Keratinocyte (primary cell): ENCODE measurements around the gene PAQR7. TPM values are rescaled to one million over a fixed set of nuclear protein-coding genes. Genes with fewer than 3 reads are reported as not detected.
A peak's percentile ranks its signal among the peaks of the same experiment; 100 is the strongest.

Source experiments
- DNase-seq: peaks from one replicate; pipeline ENCODE4 v3.0.0-alpha.2; 2011; ENCODE audit warnings: low read depth, missing footprints, low spot score
- FAIRE-seq: peaks from 2 replicates; lab custom pipeline; 2011; peaks lifted over from hg19 to GRCh38; lab: Jason Lieb, UNC
- H2AFZ ChIP-seq: 2 replicates; pipeline ENCODE4 v1.6.0; 2012; ENCODE audit warnings: low read length, control low read depth, inconsistent platforms; ENCODE audit not compliant: control insufficient read depth
- H3K27ac ChIP-seq: 2 replicates; pipeline ENCODE4 v1.5.1; 2011; ENCODE audit warnings: low read length; ENCODE audit not compliant: control insufficient read depth, insufficient read depth
- H3K27me3 ChIP-seq: 3 replicates; pipeline ENCODE4 v1.6.0; 2011; ENCODE audit warnings: low read length; ENCODE audit not compliant: control insufficient read depth, insufficient read depth; ENCODE audit errors: extremely low read depth
- H3K36me3 ChIP-seq, 2 experiments: 2 replicates in 1 of 2; 3 replicates in 1 of 2; pipeline ENCODE4 v1.5.1; 2011; ENCODE audit warnings: low read length in 2 of 2, mild to moderate bottlenecking in 1 of 2; ENCODE audit not compliant: control insufficient read depth in 2 of 2, insufficient read depth in 2 of 2; ENCODE audit errors: extremely low read depth in 1 of 2
- H3K4me1 ChIP-seq: 3 replicates; pipeline ENCODE4 v1.5.1; 2011; ENCODE audit warnings: low read length; ENCODE audit not compliant: control insufficient read depth, insufficient read depth; ENCODE audit errors: extremely low read depth
- H3K4me2 ChIP-seq: 3 replicates; pipeline ENCODE4 v1.6.0; 2011; ENCODE audit warnings: low read depth, low read length; ENCODE audit not compliant: control insufficient read depth, insufficient read depth; ENCODE audit errors: extremely low read depth
- H3K4me3 ChIP-seq, 3 experiments: fragments of 200-600 bp in 1 of 3; sonication (generic) in 1 of 3; 2 replicates in 2 of 3; 3 replicates in 1 of 3; pipeline ENCODE4 v1.5.1; 2011 to 2016; ENCODE audit warnings: low read length in 3 of 3, mild to moderate bottlenecking in 3 of 3, control low read depth in 2 of 3, inconsistent platforms in 1 of 3, low read depth in 1 of 3, mixed read lengths in 1 of 3, mixed run types in 1 of 3, moderate library complexity in 1 of 3; ENCODE audit not compliant: control insufficient read depth in 2 of 3, insufficient read depth in 2 of 3; ENCODE audit errors: extremely low read depth in 1 of 3
- H3K79me2 ChIP-seq: 2 replicates; pipeline ENCODE4 v1.6.0; 2012; ENCODE audit warnings: low read length; ENCODE audit not compliant: control insufficient read depth, insufficient read depth
- H3K9ac ChIP-seq: 3 replicates; pipeline ENCODE4 v1.6.0; 2011; ENCODE audit warnings: low read length; ENCODE audit not compliant: control insufficient read depth, insufficient read depth; ENCODE audit errors: extremely low read depth
- H3K9me1 ChIP-seq: 3 replicates; pipeline ENCODE4 v1.6.0; 2011; ENCODE audit warnings: low read length; ENCODE audit not compliant: control insufficient read depth, insufficient read depth; ENCODE audit errors: extremely low read depth
- H3K9me3 ChIP-seq: 2 replicates; pipeline ENCODE4 v1.5.1; 2012; ENCODE audit warnings: low read depth, low read length; ENCODE audit not compliant: control insufficient read depth
- H4K20me1 ChIP-seq: 3 replicates; pipeline ENCODE4 v1.6.0; 2011; ENCODE audit warnings: low read length; ENCODE audit not compliant: control insufficient read depth, insufficient read depth; ENCODE audit errors: extremely low read depth
- CTCF ChIP-seq, 3 experiments: IDR thresholded peaks in 1 of 3; conservative IDR thresholded peaks in 1 of 3; optimal IDR thresholded peaks in 1 of 3; 2 replicates in 2 of 3; 3 replicates in 1 of 3; pipeline versions ENCODE3 to v1.5.1; 2011; ENCODE audit warnings: low read length in 3 of 3, mild to moderate bottlenecking in 3 of 3, moderate library complexity in 2 of 3, control low read depth in 1 of 3, inconsistent platforms in 1 of 3; ENCODE audit not compliant: insufficient read depth in 2 of 3; ENCODE audit errors: extremely low read depth in 1 of 3
- EZH2 ChIP-seq: IDR thresholded peaks from one replicate; pipeline ENCODE4 v1.6.1; 2012; ENCODE audit warnings: inconsistent platforms, mild to moderate bottlenecking, low read length, moderate library complexity
- dilution Hi-C: fragments of 300-500 bp; cut with MboI; formaldehyde crosslinking; loops from one replicate; pipeline ENCODE4 v1.7.0; 2020; ENCODE audit warnings: low sequenced_read_pairs; ENCODE audit not compliant: extremely low pct_ligation_motif_present
- polyA plus RNA-seq, 5 experiments: library from polyadenylated mRNA; depleted of rRNA in 3 of 5; stranded (reverse) in 3 of 5; stranded (forward) in 1 of 5; unstranded in 1 of 5; fragments of >200 nt; gene quantifications; 1 replicate in 1 of 5; 2 replicates in 3 of 5; 3 replicates in 1 of 5; pipeline versions ENCODE4 v1.2.1 to v1.2.3, GENCODE V29; 2011 to 2012; ENCODE audit warnings: missing spikeins in 2 of 5, low read depth in 1 of 5, low replicate concordance in 1 of 5

The PAQR7 gene
- polyA plus RNA-seq, 1 donor (not counting 4 experiments of a cell fraction or from before 2014, with no cell fraction given), result 14.5 TPM

- H3K27ac ChIP-seq, result peak overlapping the region; percentile 86
- DNase-seq, result no peak
- peak overlapping the region; percentile 97 for H3K4me2 ChIP-seq
Observed at GRCh38 chr1:25858494-25858893, 17.0 kb downstream of the PAQR7 start.

GRCh38 chr1:25856856-25857255 is 18.7 kb downstream of the PAQR7 start:
- H3K36me3 ChIP-seq, result no peaks in the 10 kb centered on the region
- peaks cover 13% of the 10 kb centered on the region for H3K4me1 ChIP-seq
- H3K9me3 ChIP-seq, result no peaks in the 10 kb centered on the region
- H3K9me1 ChIP-seq, result no peaks in the 10 kb centered on the region
- FAIRE-seq, result no peak
- no peaks in the 10 kb centered on the region for H3K27me3 ChIP-seq
- no peak overlapping the region for H2AFZ ChIP-seq
- H4K20me1 ChIP-seq, result no peaks in the 10 kb centered on the region
- TF ChIP-seq CTCF (optimal IDR thresholded peaks at IDR 0.05 in 1 of 3, IDR thresholded peaks at IDR 0.05 in 1 of 3, conservative IDR thresholded peaks at IDR 0.05 in 1 of 3; ENCODE audit: extremely low read depth in 1 of 3, insufficient read depth in 2 of 3, low read length in 3 of 3) (no peak), EZH2 (no peak)
- no peak overlapping the region for H3K9ac ChIP-seq
- no peak overlapping the region for H3K4me2 ChIP-seq
- H3K79me2 ChIP-seq, result peaks cover 57% of the 10 kb centered on the region
- dilution Hi-C loops, result no loop called here
- DNase-seq, result no peak
- no peak overlapping the region for H3K27ac ChIP-seq
- H3K4me3 ChIP-seq, result no peak overlapping the region

More at GRCh38 chr1:25858494-25858893, 17.0 kb downstream of the PAQR7 start:
- dilution Hi-C loops, result no loop called here
- Histone ChIP-seq H3K9me1 (no peaks in the 10 kb centered on the region), H4K20me1 (no peaks in the 10 kb centered on the region), H3K79me2 (peaks cover 46% of the 10 kb centered on the region), H2AFZ (peak overlapping the region; percentile 98), H3K36me3 (peaks cover 8 to 10% of the 10 kb centered on the region in 2 experiments), H3K9ac (peak overlapping the region; percentile 97), H3K4me1 (peaks cover 13% of the 10 kb centered on the region), H3K27me3 (no peaks in the 10 kb centered on the region), H3K9me3 (no peaks in the 10 kb centered on the region), H3K4me3 (peak overlapping the region; percentile 68 to 95 (median 88))
- no peak for FAIRE-seq
- no peak for TF ChIP-seq CTCF (optimal IDR thresholded peaks at IDR 0.05 in 1 of 3, IDR thresholded peaks at IDR 0.05 in 1 of 3, conservative IDR thresholded peaks at IDR 0.05 in 1 of 3; ENCODE audit: extremely low read depth in 1 of 3, insufficient read depth in 2 of 3, low read length in 3 of 3)
- TF ChIP-seq EZH2, result no peak
